GM12874 (cell line): Measurements from ENCODE around the gene PRMT7.

Source experiments
- CTCF ChIP-seq: IDR thresholded peaks from 2 replicates; pipeline ENCODE4 v1.5.1; 2011; ENCODE audit warnings: low read depth, mild to moderate bottlenecking, control low read depth, low read length, moderate library complexity; ENCODE audit not compliant: insufficient read depth

The PRMT7 gene

GRCh38 chr16:68358951-68359350 lies 48.1 kb downstream of the PRMT7 start:
- no peak for TF ChIP-seq CTCF

GRCh38 chr16:68359398-68360191 lies 48.8 kb downstream of the PRMT7 start:
- no peak for TF ChIP-seq CTCF

GRCh38 chr16:68360547-68360946 lies 49.7 kb downstream of the PRMT7 start:
- no peak for TF ChIP-seq CTCF

- no peak for TF ChIP-seq CTCF
These were observed 50.1 kb downstream of the PRMT7 start for GRCh38 chr16:68360956-68361355.

GRCh38 chr16:68361485-68361884 lies 50.7 kb downstream of the PRMT7 start:
- TF ChIP-seq CTCF = no peak

- no peak for TF ChIP-seq CTCF
These were observed 51.6 kb downstream of the PRMT7 start for GRCh38 chr16:68362262-68362913.

- TF ChIP-seq CTCF = no peak
These were observed 52.3 kb downstream of the PRMT7 start for GRCh38 chr16:68362947-68363657.
